KG1 (cell line): ENCODE measurements around the gene PDCD2L.
"Not testable (repeated sequence)": the region's sequence is repeated elsewhere in the genome, so short reads cannot be mapped to it uniquely, and the experiment has no call there.

Experiments
- DNase-seq: peaks from one replicate; lab custom pipeline; 2025; lab: John Stamatoyannopoulos, UW

Gene PDCD2L

DNA sequence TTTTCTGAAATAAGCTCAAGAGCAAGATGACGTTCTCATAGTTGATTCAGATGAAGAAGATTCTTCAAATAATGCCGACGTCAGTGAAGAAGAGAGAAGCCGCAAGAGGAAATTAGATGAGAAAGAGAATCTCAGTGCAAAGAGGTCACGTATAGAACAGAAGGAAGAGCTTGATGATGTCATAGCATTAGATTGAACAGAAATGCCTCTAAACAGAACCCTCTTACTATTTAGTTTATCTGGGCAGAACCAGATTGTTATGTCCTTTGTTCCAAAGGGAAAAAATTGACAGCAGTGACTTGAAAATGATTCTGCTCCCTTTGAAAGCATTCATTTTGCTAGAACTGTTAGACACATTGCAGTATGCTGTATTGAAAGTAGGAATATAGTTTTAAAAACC is 64.8 kb downstream of the PDCD2L start:
- not testable (repeated sequence) for DNase-seq

DNA sequence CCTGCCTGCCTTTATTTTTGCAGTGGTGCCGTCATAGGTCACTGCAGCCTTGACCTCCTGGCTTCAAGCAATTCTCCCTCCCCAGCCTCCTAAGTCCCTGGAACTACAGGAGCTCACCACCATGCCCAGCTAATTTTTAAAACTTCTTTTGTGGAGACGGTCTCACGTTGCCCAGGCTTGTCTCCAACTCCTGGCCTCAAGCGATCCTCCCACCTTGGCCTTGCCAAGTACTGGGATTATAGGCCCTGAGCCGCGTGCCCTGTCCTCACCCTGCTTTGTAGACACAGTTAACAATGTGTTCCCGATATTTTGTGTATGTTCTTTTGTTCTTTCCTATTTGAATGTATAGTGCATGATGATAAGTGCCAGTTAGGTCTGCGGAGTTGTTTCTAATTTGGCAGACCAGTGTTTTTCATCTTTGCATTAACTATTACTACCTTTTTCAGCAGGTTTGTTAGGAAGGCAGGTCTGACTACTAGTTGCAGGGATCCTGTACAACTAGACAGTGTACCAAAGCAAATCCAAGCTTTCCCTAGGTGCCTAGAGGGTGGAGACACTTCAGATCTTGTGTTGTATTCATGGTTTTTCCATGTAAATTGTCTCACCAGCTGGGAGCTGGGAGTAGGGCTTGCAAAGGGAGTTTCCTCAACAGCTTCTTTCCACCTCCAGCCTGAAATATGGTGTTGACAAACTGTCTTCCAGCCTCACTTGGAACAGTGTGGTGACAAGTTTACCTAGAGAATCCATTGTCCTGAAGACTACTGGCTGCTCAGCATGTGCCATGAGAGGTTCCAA is 67.9 kb downstream of the PDCD2L start:
- no peak for DNase-seq

DNA sequence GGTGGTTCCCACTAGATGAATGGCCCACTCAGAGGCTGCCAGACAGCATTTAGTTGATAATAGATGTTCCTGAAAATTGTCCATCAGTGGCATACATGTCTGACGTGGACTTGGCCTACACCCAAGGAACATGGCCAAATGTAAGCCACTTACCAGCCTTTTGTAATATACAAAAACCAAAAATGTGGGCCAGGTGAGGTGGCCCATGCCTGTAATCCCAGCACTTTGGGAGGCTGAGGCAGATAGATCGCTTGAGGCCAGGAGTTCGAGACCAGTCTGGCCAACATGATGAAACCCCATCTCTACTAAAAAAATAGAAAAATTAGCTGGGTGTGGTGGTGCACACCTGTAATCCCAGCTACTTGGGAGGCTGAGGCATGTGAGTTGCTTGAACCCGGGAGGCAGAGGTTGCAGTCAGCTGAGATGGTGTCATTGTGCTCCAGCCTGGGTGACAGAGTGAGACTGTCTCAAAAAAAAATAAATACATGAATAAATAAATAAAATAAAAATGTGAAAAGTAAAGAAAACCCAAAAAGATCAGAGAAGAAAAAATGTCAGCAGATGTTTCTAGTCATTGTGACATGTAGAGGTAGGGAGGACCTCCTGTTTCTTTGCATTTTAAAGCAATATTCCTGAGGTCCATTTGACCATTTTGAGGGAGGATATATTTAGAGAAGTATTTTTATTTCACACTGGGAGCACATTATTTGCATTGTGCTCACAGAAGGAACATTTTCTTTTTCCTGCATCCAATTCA is 70.2 kb downstream of the PDCD2L start:
- no peak for DNase-seq

DNA sequence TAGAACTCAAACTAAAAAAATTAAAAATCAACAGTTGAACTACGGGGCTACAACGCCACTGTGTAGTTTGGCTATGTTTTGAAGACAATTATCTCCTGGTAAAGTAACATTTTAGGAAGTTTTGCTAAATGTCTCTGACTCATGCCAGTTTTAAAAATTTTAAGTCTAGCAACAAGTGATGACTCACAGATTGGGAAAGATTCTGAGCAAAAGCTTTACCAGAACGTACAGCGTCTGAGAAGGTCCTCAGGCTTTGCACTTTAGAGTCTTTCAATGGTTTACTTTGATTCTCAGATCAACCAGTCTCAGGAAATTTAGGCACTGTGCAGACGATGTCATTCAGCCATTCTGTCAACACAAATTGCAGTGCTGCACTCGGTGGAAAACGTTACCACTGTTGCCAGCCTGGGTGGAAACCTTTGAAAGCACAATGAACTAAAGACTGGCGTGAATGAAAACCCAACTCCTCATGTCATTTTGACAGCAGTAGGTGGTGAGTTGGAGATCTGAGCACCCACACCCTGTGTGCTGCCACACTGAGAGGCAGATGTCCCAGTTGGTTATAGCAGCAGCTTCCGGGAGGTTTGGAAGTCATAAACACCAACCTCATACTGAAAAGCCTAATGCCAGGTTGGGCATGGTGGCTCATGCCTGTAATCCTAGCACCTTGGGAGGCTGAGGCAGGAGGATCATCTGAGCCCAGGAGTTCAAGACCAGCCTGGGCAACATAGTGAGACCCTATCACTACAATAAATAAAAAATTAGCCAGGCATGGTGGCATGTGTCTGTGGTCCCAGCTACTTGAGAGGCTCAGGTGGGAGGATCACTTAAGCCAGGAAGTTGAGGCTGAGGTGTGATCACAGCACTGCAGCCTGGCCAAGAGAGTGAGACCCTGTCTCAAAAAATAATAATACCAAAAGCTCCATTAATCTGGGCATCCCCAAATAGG is 71.1 kb downstream of the PDCD2L start:
- DNase-seq, result no peak
